Adrenal gland (tissue), 12 donors: ENCODE results near the gene LSAMP. TPM values are rescaled to one million over a fixed set of nuclear protein-coding genes. Genes with fewer than 3 reads are reported as not detected.

Source experiments
- DNase-seq, 7 donors: peaks; one replicate each; pipeline ENCODE4 v3.0.0-alpha.2; 2019 to 2020
- H3K27ac ChIP-seq, 5 donors: fragments of 200-600 bp; sonication (generic) in 4 of 5; 1 replicate in 3 of 5; 2 replicates in 2 of 5; pipeline versions ENCODE4 v1.5.1 to v1.8.0; 2016 to 2020; ENCODE audit warnings: mild to moderate bottlenecking in 1 of 5
- H3K27me3 ChIP-seq: fragments of 200-600 bp; 2 replicates; pipeline ENCODE4 v1.8.0; 2021
- H3K36me3 ChIP-seq, 2 donors: fragments of 200-600 bp; replicated peaks in 1 of 2; 1 replicate in 1 of 2; 2 replicates in 1 of 2; pipeline versions ENCODE4 v1.5.1 to v1.8.0; 2018 to 2022
- H3K4me1 ChIP-seq, 2 donors: fragments of 200-600 bp; replicated peaks in 1 of 2; 1 replicate in 1 of 2; 2 replicates in 1 of 2; pipeline versions ENCODE4 v1.5.1 to v1.8.0; 2018 to 2021
- H3K4me3 ChIP-seq, 4 donors: fragments of 200-600 bp; sonication (generic) in 3 of 4; one replicate each; pipeline ENCODE4 v1.5.1; 2016 to 2018
- H3K9me3 ChIP-seq, 3 donors: fragments of 200-600 bp; sonication (generic) in 1 of 3; replicated peaks in 1 of 3; 1 replicate in 2 of 3; 2 replicates in 1 of 3; pipeline versions ENCODE4 v1.5.1 to v1.8.0; 2016 to 2021
- CTCF ChIP-seq, 6 experiments: fragments of 450-650 bp in 4 of 6; fragments of 200-600 bp in 2 of 6; sonication (generic) in 1 of 6; IDR thresholded peaks; 1 replicate in 5 of 6; 2 replicates in 1 of 6; pipeline versions ENCODE4 v1.5.1 to v1.8.0; 2016 to 2021; ENCODE audit warnings: antibody characterized with exemption in 6 of 6, mild to moderate bottlenecking in 2 of 6, moderate library complexity in 1 of 6
- POLR2A ChIP-seq, 2 donors: fragments of 450-650 bp; IDR thresholded peaks; one replicate each; pipeline ENCODE4 v1.6.1; 2017; ENCODE audit warnings: antibody characterized with exemption in 2 of 2, mild to moderate bottlenecking in 2 of 2, moderate library complexity in 1 of 2
- WGBS, 4 donors: extraction: QIAGEN DNeasy Blood & Tissue Kit in 2 of 4; methylation state at CpG; one replicate each; pipeline versions ENCODE4 v1.1.5 to v1.1.7; 2013 to 2017; 5-methylcytosine and 5-hydroxymethylcytosine counted together
- intact Hi-C, 2 donors: fragments of 100-400 bp; cut with DNase I; formaldehyde crosslinking; loops; one replicate each; pipeline versions ENCODE4 v1.14.1 to v1.15.0; 2022 to 2023
- polyA plus RNA-seq, 3 donors: library from polyadenylated mRNA; stranded (reverse); fragments of 200-250 nt in 2 of 3; fragments of 350-450 nt in 1 of 3; fragmentation: Illumina TruSeq in 1 of 3; extraction: RNeasy Lipid Tissue Mini Kit (QIAGEN cat#74804) in 1 of 3; gene quantifications; one replicate each; pipeline ENCODE4 v1.2.3, GENCODE V29; 2013 to 2014
- total RNA-seq, 9 donors: library from RNA; depleted of rRNA in 4 of 9; stranded (reverse); fragments of >200 nt in 4 of 9; fragments of 120-200 nt in 1 of 9; fragmentation: NEBNext Ultra II Directional in 1 of 9; extraction: Animal tissue kit (Norgen Biotek cat#: 25700) in 1 of 9; gene quantifications; one replicate each; pipeline versions ENCODE4 v1.1.0 to v1.2.4, GENCODE V29; 2013 to 2023
- donor health status: healthy with polysubstance abuse.
- donor health status: Bipolar disorder and iron deficiency.
- donor health status: DM: yes; HTN: yes; CAD: no.
- donor health status: DM: no; HTN: no; CAD: no.
- donor health status: DM: no; HTN: no; CAD: no.
- donor health status: DM: yes; HTN: yes; CAD: no.

LSAMP gene
- total and polyA plus RNA-seq, 12 donors, result 5.8 to 53.5 (median 24.3) TPM

- no peaks in the 10 kb centered on the region for H3K27me3 ChIP-seq
- DNase-seq, result no peak
- no peaks in the 10 kb centered on the region for H3K9me3 ChIP-seq
- intact Hi-C loops, result no loop called here
- no peak overlapping the region for H3K27ac ChIP-seq
- H3K4me1 ChIP-seq, result no peaks in the 10 kb centered on the region
- TF ChIP-seq POLR2A (IDR thresholded peaks at IDR 0.05) (no peak), CTCF (IDR thresholded peaks at IDR 0.05) (no peak)
- no peaks in the 10 kb centered on the region for H3K36me3 ChIP-seq
- H3K4me3 ChIP-seq, result no peak overlapping the region
Measured at GRCh38 chr3:116048991-116049390, 396.3 kb downstream of the LSAMP start.

- intact Hi-C loops, result no loop called here
- Histone ChIP-seq H3K36me3 (no peaks in the 10 kb centered on the region), H3K9me3 (no peaks in the 10 kb centered on the region), H3K4me3 (no peak overlapping the region), H3K27ac (no peak overlapping the region), H3K4me1 (no peaks in the 10 kb centered on the region), H3K27me3 (no peaks in the 10 kb centered on the region)
- 76 to 85% (median 79%) methylated on average over 3 of the region's 3 CpGs for WGBS, 4 donors
- no peak for DNase-seq
- no peak for TF ChIP-seq POLR2A (IDR thresholded peaks at IDR 0.05)
- TF ChIP-seq CTCF (IDR thresholded peaks at IDR 0.05), result no peak
Measured at GRCh38 chr3:116046350-116046749, 398.9 kb downstream of the LSAMP start.

- DNase-seq, result no peak
- TF ChIP-seq CTCF (IDR thresholded peaks at IDR 0.05) (no peak), POLR2A (IDR thresholded peaks at IDR 0.05) (no peak)
- Histone ChIP-seq H3K4me1 (no peaks in the 10 kb centered on the region), H3K27ac (no peak overlapping the region), H3K9me3 (no peaks in the 10 kb centered on the region), H3K36me3 (no peaks in the 10 kb centered on the region), H3K27me3 (no peaks in the 10 kb centered on the region), H3K4me3 (no peak overlapping the region)
- intact Hi-C loops, result no loop called here
Measured at GRCh38 chr3:116045314-116045713, 400.0 kb downstream of the LSAMP start.

GRCh38 chr3:116040152-116040551 lies 405.1 kb downstream of the LSAMP start:
- no peaks in the 10 kb centered on the region for H3K27me3 ChIP-seq
- intact Hi-C loops, result no loop called here
- H3K36me3 ChIP-seq, result no peaks in the 10 kb centered on the region
- DNase-seq, result no peak
- H3K9me3 ChIP-seq, result no peaks in the 10 kb centered on the region
- no peak overlapping the region for H3K4me3 ChIP-seq
- TF ChIP-seq POLR2A (IDR thresholded peaks at IDR 0.05), result no peak
- TF ChIP-seq CTCF (IDR thresholded peaks at IDR 0.05), result no peak
- no peaks in the 10 kb centered on the region for H3K4me1 ChIP-seq
- no peak overlapping the region for H3K27ac ChIP-seq
- WGBS, 4 donors, result 87 to 94% (median 92%) methylated on average over 3 of the region's 3 CpGs
